NCI-H1105 treated with DMSO at 0.1 percent for 48 hours (cell line): ENCODE data around the gene FTSJ3.
A peak's percentile ranks its signal among the peaks of the same experiment; 100 is the strongest.

ENCODE experiments used
- DNase-seq: peaks from one replicate; lab custom pipeline; 2025; lab: John Stamatoyannopoulos, UW

FTSJ3 gene

GRCh38 chr17:63785556-63785955 is 41.9 kb downstream of the FTSJ3 start:
- DNase-seq = no peak

- no peak for DNase-seq
These were observed 43.9 kb downstream of the FTSJ3 start for GRCh38 chr17:63783522-63783921.

- no peak for DNase-seq
These were observed 46.5 kb downstream of the FTSJ3 start for GRCh38 chr17:63780928-63781327.

- DNase-seq = no peak
These were observed 47.0 kb downstream of the FTSJ3 start for GRCh38 chr17:63780507-63780906.

- no peak for DNase-seq
These were observed 52.0 kb downstream of the FTSJ3 start for GRCh38 chr17:63775420-63775819.

- DNase-seq = no peak
These were observed 52.5 kb downstream of the FTSJ3 start for GRCh38 chr17:63774969-63775265.

- peak; percentile 24 for DNase-seq
These were observed 53.1 kb downstream of the FTSJ3 start, which contains the start of gene DDX42 for GRCh38 chr17:63774141-63774968. Gene DDX42, plus strand, starts transcription at chr17:63774170. Its CDS starts 12,880 bp downstream, at chr17:63787050.

GRCh38 chr17:63773272-63774140 is 54.0 kb downstream of the FTSJ3 start, which contains the start of gene CCDC47:
Gene CCDC47, minus strand, starts transcription at chr17:63773597. Its CDS starts 7,422 bp downstream, at chr17:63766175.
- peak; percentile 96 for DNase-seq

GRCh38 chr17:63772801-63773271 is 54.6 kb downstream of the FTSJ3 start:
- no peak for DNase-seq
